Measurements from ENCODE around the gene SLC39A10.

GRCh38 chr2:195638750-195639149, 18.3 kb upstream of the SLC39A10 start:
- TF ChIP-seq, protein P1, sequence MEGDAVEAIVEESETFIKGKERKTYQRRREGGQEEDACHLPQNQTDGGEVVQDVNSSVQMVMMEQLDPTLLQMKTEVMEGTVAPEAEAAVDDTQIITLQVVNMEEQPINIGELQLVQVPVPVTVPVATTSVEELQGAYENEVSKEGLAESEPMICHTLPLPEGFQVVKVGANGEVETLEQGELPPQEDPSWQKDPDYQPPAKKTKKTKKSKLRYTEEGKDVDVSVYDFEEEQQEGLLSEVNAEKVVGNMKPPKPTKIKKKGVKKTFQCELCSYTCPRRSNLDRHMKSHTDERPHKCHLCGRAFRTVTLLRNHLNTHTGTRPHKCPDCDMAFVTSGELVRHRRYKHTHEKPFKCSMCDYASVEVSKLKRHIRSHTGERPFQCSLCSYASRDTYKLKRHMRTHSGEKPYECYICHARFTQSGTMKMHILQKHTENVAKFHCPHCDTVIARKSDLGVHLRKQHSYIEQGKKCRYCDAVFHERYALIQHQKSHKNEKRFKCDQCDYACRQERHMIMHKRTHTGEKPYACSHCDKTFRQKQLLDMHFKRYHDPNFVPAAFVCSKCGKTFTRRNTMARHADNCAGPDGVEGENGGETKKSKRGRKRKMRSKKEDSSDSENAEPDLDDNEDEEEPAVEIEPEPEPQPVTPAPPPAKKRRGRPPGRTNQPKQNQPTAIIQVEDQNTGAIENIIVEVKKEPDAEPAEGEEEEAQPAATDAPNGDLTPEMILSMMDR (IDR thresholded peaks at IDR 0.05), result no peak
- TF ChIP-seq EP300 (IDR thresholded peaks at IDR 0.05) (no peak), POLR2A (IDR thresholded peaks at IDR 0.05) (no peak)

All from sigmoid colon (tissue), 4 donors.